ENCODE results near the gene LBH. TPM values are rescaled to one million over a fixed set of nuclear protein-coding genes. Genes with fewer than 3 reads are reported as not detected.

The LBH gene
- total RNA-seq, 1 experiment from 2014 or later, result 1.2 TPM

GRCh38 chr2:30191819-30192271 is 39.5 kb upstream of the LBH start:
- RAD21 ChIA-PET (ENCODE audit: low non-redundant PET in 1 of 2, low total read pairs in 2 of 2, uncharacterized antibody in 2 of 2, unreplicated experiment in 2 of 2), result no interaction called here
- intact Hi-C loops (cut with micrococcal nuclease), result no loop called here
- Histone ChIP-seq H3K4me3 (replicated peaks in 1 of 2; ENCODE audit: low read depth in 1 of 2, low read length in 2 of 2) (no peak overlapping the region), H3K36me3 (ENCODE audit: control insufficient read depth in 1 of 2, insufficient read depth in 2 of 2, low read length in 2 of 2) (no peaks in the 10 kb centered on the region), H4K20me1 (ENCODE audit: insufficient read depth) (no peaks in the 10 kb centered on the region), H3K27me3 (ENCODE audit: insufficient read depth, low read length) (0 out of 2 replicates have a peak, but pooled peaks cover 6% of the 10 kb centered on the region), H3K4me2 (ENCODE audit: low read length) (no peak overlapping the region), H3K79me2 (ENCODE audit: insufficient read depth, low read length) (no peaks in the 10 kb centered on the region), H3K9me2 (ENCODE audit: insufficient read depth) (no peaks in the 10 kb centered on the region), H3K27ac (ENCODE audit: low read depth, low read length) (no peak overlapping the region), H2AFZ (ENCODE audit: low read depth, low read length, poor library complexity, severe bottlenecking) (no peak overlapping the region), H3K9me3 (ENCODE audit: control insufficient read depth in 1 of 2, insufficient read depth in 1 of 2, low read depth in 1 of 2, low read length in 2 of 2) (no peaks in the 10 kb centered on the region), H3K4me1 (ENCODE audit: control insufficient read depth in 1 of 2, insufficient read depth in 2 of 2, low read length in 2 of 2) (no peaks in the 10 kb centered on the region), H3K9ac (ENCODE audit: low read length) (no peak overlapping the region)
- no TSS peak for BruUV-seq (replicated peaks)
- no peak for TF ChIP-seq CBX3 (IDR thresholded peaks at IDR 0.05; ENCODE audit: low read depth)
- TF ChIP-seq TCF7L2 (IDR thresholded peaks at IDR 0.05; ENCODE audit: borderline replicate concordance, extremely low read depth, insufficient read depth, insufficient read length), result no peak
- TF ChIP-seq REST (IDR thresholded peaks at IDR 0.05; ENCODE audit: low read depth), result no peak
- no peak for TF ChIP-seq ZBTB33 (IDR thresholded peaks at IDR 0.05; ENCODE audit: extremely low read depth, insufficient replicate concordance, low read length)
- no peak for TF ChIP-seq JUND (IDR thresholded peaks at IDR 0.05)
- TF ChIP-seq RAD21 (IDR thresholded peaks at IDR 0.05; ENCODE audit: low read depth), result no peak
- no peak for TF ChIP-seq ZFX (IDR thresholded peaks at IDR 0.05)
- no peak for TF ChIP-seq SIN3A (IDR thresholded peaks at IDR 0.05; ENCODE audit: low read depth)
- TF ChIP-seq CEBPB (IDR thresholded peaks at IDR 0.05; ENCODE audit: low read depth), result no peak
- TF ChIP-seq EGR1 (IDR thresholded peaks at IDR 0.05; ENCODE audit: low read depth), result no peak
- no peak for TF ChIP-seq CTCF (IDR thresholded peaks at IDR 0.05 in 2 of 3, conservative IDR thresholded peaks at IDR 0.05 in 1 of 3; ENCODE audit: borderline replicate concordance in 1 of 3, insufficient read depth in 1 of 3, low read depth in 2 of 3, low read length in 2 of 3)
- TF ChIP-seq EZH2 (IDR thresholded peaks at IDR 0.05), result no peak
- no peak for TF ChIP-seq POLR2A (IDR thresholded peaks at IDR 0.05; ENCODE audit: borderline replicate concordance, extremely low read depth, insufficient read depth, insufficient read length)
- no peak for DNase-seq (ENCODE audit: low read depth, low spot score)
- ATAC-seq, result no peak
- POLR2A ChIA-PET, result no interaction called here
- CTCF ChIA-PET, result no interaction called here
